Prostate gland (tissue), 2 donors: Measurements from ENCODE around the gene CKAP2L.

Source experiments
- CTCF ChIP-seq, 4 experiments: fragments of 200-600 bp in 2 of 4; fragments of 450-650 bp in 2 of 4; sonication (generic) in 2 of 4; IDR thresholded peaks; 1 replicate in 3 of 4; 2 replicates in 1 of 4; pipeline ENCODE4 v1.5.1; 2016 to 2019; ENCODE audit warnings: antibody characterized with exemption in 4 of 4, mild to moderate bottlenecking in 2 of 4, moderate library complexity in 2 of 4
- POLR2A ChIP-seq: fragments of 450-650 bp; IDR thresholded peaks from one replicate; pipeline ENCODE4 v1.6.1; 2016; ENCODE audit warnings: antibody characterized with exemption, mild to moderate bottlenecking

GRCh38 chr2:112728378-112729175 is 35.8 kb downstream of the CKAP2L start:
- TF ChIP-seq CTCF (IDR thresholded peaks at IDR 0.05) (no peak), POLR2A (no peak)
